Stimulated activated naive B cell treated with anti-CD40 and anti-IgM and Interleukin-4, amounts not matched to agents 10 μg/mL and 1 μg/mL and 100 μg/mL, for 72 hours (primary cell): ENCODE results near the gene KRT15.

ENCODE experiments used
- ATAC-seq, 2 donors: fragments of 150-1000 bp; cut with Tn5 transposase; replicated peaks; 2 replicates each; pipeline ENCODE4 v1.10.0; 2021; ENCODE audit warnings: moderate library complexity in 1 of 2
- DNase-seq: peaks from one replicate; pipeline ENCODE4 v3.0.0; 2021
- H3K27ac Mint-ChIP-seq: one replicate; pipeline ENCODE4 v1.8.0; 2022; ENCODE audit warnings: mild to moderate bottlenecking, mixed read lengths
- H3K27me3 Mint-ChIP-seq, 2 donors: one replicate each; pipeline ENCODE4 v1.8.0; 2022; ENCODE audit warnings: mixed read lengths in 2 of 2
- H3K36me3 Mint-ChIP-seq, 2 donors: one replicate each; pipeline ENCODE4 v1.8.0; 2022; ENCODE audit warnings: mixed read lengths in 2 of 2, mild to moderate bottlenecking in 1 of 2
- H3K4me1 Mint-ChIP-seq, 2 donors: one replicate each; pipeline ENCODE4 v1.8.0; 2022; ENCODE audit warnings: mixed read lengths in 2 of 2, mild to moderate bottlenecking in 1 of 2
- H3K4me3 Mint-ChIP-seq, 2 donors: one replicate each; pipeline ENCODE4 v1.8.0; 2022; ENCODE audit warnings: mild to moderate bottlenecking in 2 of 2, mixed read lengths in 2 of 2, moderate library complexity in 1 of 2
- H3K9me3 Mint-ChIP-seq, 2 donors: one replicate each; pipeline ENCODE4 v1.8.0; 2022; ENCODE audit warnings: mixed read lengths in 2 of 2, mild to moderate bottlenecking in 1 of 2

KRT15 gene

GRCh38 chr17:41518789-41519449 lies at the start of gene KRT15:
Gene KRT15, minus strand, starts transcription at chr17:41518890. Its CDS starts 63 bp downstream, at chr17:41518827.
- Mint-ChIP-seq H3K27ac (no peak within 1 kb of the TSS), H3K4me1 (no peaks in the 10 kb centered on the region), H3K9me3 (no peaks in the 10 kb centered on the region), H3K27me3 (peaks cover 24 to 65% of the 10 kb centered on the region in 2 donors), H3K4me3 (no peak within 1 kb of the TSS), H3K36me3 (no peaks in the 10 kb centered on the region)
- ATAC-seq (no peak), DNase-seq (no peak)

GRCh38 chr17:41567317-41567716 lies 48.6 kb upstream of the KRT15 start:
- Mint-ChIP-seq H3K4me1 (peaks cover 0 to 9% of the 10 kb centered on the region in 2 donors), H3K36me3 (peaks cover 0 to 6% of the 10 kb centered on the region in 2 donors), H3K4me3 (no peak overlapping the region), H3K9me3 (peaks cover 8 to 10% of the 10 kb centered on the region in 2 donors), H3K27me3 (peaks cover 23 to 30% of the 10 kb centered on the region in 2 donors), H3K27ac (no peak overlapping the region)
- ATAC-seq (no peak), DNase-seq (no peak)

- peaks cover 0 to 6% of the 10 kb centered on the region in 2 donors for H3K36me3 Mint-ChIP-seq
- peaks cover 0 to 9% of the 10 kb centered on the region in 2 donors for H3K4me1 Mint-ChIP-seq
- H3K27ac Mint-ChIP-seq: peak overlapping the region; percentile 42
- H3K4me3 Mint-ChIP-seq: no peak overlapping the region
- H3K27me3 Mint-ChIP-seq: peaks cover 20 to 25% of the 10 kb centered on the region in 2 donors
- DNase-seq (no peak), ATAC-seq (no peak)
- H3K9me3 Mint-ChIP-seq: peaks cover 8 to 10% of the 10 kb centered on the region in 2 donors
Observed at GRCh38 chr17:41565338-41565737, 46.6 kb upstream of the KRT15 start.

GRCh38 chr17:41563607-41564170 lies 45.0 kb upstream of the KRT15 start:
- no peak overlapping the region for H3K27ac Mint-ChIP-seq
- peaks cover 19 to 35% of the 10 kb centered on the region in 2 donors for H3K27me3 Mint-ChIP-seq
- ATAC-seq (no peak), DNase-seq (no peak)
- H3K4me1 Mint-ChIP-seq: peaks cover 0 to 9% of the 10 kb centered on the region in 2 donors
- peaks cover 0 to 6% of the 10 kb centered on the region in 2 donors for H3K36me3 Mint-ChIP-seq
- H3K9me3 Mint-ChIP-seq: peaks cover 8% of the 10 kb centered on the region in 2 donors
- H3K4me3 Mint-ChIP-seq: no peak overlapping the region

GRCh38 chr17:41561554-41561953 lies 42.9 kb upstream of the KRT15 start:
- H3K4me1 Mint-ChIP-seq: peaks cover 0 to 3% of the 10 kb centered on the region in 2 donors
- H3K27me3 Mint-ChIP-seq: peaks cover 29 to 56% of the 10 kb centered on the region in 2 donors
- no peaks in the 10 kb centered on the region for H3K9me3 Mint-ChIP-seq

GRCh38 chr17:41559548-41559947 lies 40.9 kb upstream of the KRT15 start:
- Mint-ChIP-seq H3K27ac (no peak overlapping the region), H3K27me3 (peaks cover 45 to 64% of the 10 kb centered on the region in 2 donors), H3K4me1 (no peaks in the 10 kb centered on the region), H3K36me3 (no peaks in the 10 kb centered on the region), H3K9me3 (no peaks in the 10 kb centered on the region), H3K4me3 (no peak overlapping the region)
- ATAC-seq (no peak), DNase-seq (no peak)

More at GRCh38 chr17:41561554-41561953, 42.9 kb upstream of the KRT15 start:
- no peak overlapping the region for H3K27ac Mint-ChIP-seq
- DNase-seq (no peak), ATAC-seq (no peak)
- H3K36me3 Mint-ChIP-seq: no peaks in the 10 kb centered on the region
- no peak overlapping the region for H3K4me3 Mint-ChIP-seq

GRCh38 chr17:41556931-41557330 lies 38.2 kb upstream of the KRT15 start:
- Mint-ChIP-seq H3K27ac (no peak overlapping the region), H3K4me1 (no peaks in the 10 kb centered on the region), H3K36me3 (no peaks in the 10 kb centered on the region), H3K9me3 (no peaks in the 10 kb centered on the region), H3K27me3 (peaks cover 63 to 73% of the 10 kb centered on the region in 2 donors), H3K4me3 (no peak overlapping the region)
- ATAC-seq (no peak), DNase-seq (no peak)

- Mint-ChIP-seq H3K9me3 (no peaks in the 10 kb centered on the region), H3K4me1 (no peaks in the 10 kb centered on the region), H3K36me3 (no peaks in the 10 kb centered on the region), H3K4me3 (no peak overlapping the region), H3K27ac (no peak overlapping the region), H3K27me3 (peaks cover 66 to 73% of the 10 kb centered on the region in 2 donors)
- DNase-seq (no peak), ATAC-seq (no peak)
Observed at GRCh38 chr17:41556306-41556705, 37.6 kb upstream of the KRT15 start.

GRCh38 chr17:41555105-41555887 lies 36.6 kb upstream of the KRT15 start:
- DNase-seq: no peak
- Mint-ChIP-seq H3K27me3 (peaks cover 60 to 67% of the 10 kb centered on the region in 2 donors), H3K4me1 (no peaks in the 10 kb centered on the region), H3K27ac (no peak overlapping the region), H3K9me3 (no peaks in the 10 kb centered on the region), H3K36me3 (no peaks in the 10 kb centered on the region), H3K4me3 (no peak overlapping the region)
- ATAC-seq: no peak

- no peak overlapping the region for H3K4me3 Mint-ChIP-seq
- no peak overlapping the region for H3K27ac Mint-ChIP-seq
- no peaks in the 10 kb centered on the region for H3K36me3 Mint-ChIP-seq
- H3K9me3 Mint-ChIP-seq: no peaks in the 10 kb centered on the region
- peaks cover 3 to 5% of the 10 kb centered on the region in 2 donors for H3K4me1 Mint-ChIP-seq
- DNase-seq (no peak), ATAC-seq (no peak)
- H3K27me3 Mint-ChIP-seq: peaks cover 57 to 65% of the 10 kb centered on the region in 2 donors
Observed at GRCh38 chr17:41553987-41554680, 35.4 kb upstream of the KRT15 start.

GRCh38 chr17:41553176-41553575 lies 34.5 kb upstream of the KRT15 start:
- Mint-ChIP-seq H3K36me3 (no peaks in the 10 kb centered on the region), H3K27me3 (peaks cover 54 to 62% of the 10 kb centered on the region in 2 donors), H3K27ac (no peak overlapping the region), H3K9me3 (no peaks in the 10 kb centered on the region), H3K4me3 (no peak overlapping the region), H3K4me1 (peaks cover 11 to 14% of the 10 kb centered on the region in 2 donors)
- ATAC-seq (no peak), DNase-seq (no peak)

- H3K9me3 Mint-ChIP-seq: peaks cover under 1% of the 10 kb centered on the region in 2 donors
- DNase-seq (no peak), ATAC-seq (no peak)
- peaks cover 0 to 1% of the 10 kb centered on the region in 2 donors for H3K36me3 Mint-ChIP-seq
- peaks cover 18 to 21% of the 10 kb centered on the region in 2 donors for H3K4me1 Mint-ChIP-seq
- no peak overlapping the region for H3K4me3 Mint-ChIP-seq
- peaks cover 59 to 62% of the 10 kb centered on the region in 2 donors for H3K27me3 Mint-ChIP-seq
- no peak overlapping the region for H3K27ac Mint-ChIP-seq
Observed at GRCh38 chr17:41552455-41552854, 33.8 kb upstream of the KRT15 start.

GRCh38 chr17:41551365-41551764 lies 32.7 kb upstream of the KRT15 start:
- Mint-ChIP-seq H3K9me3 (peaks cover 9 to 10% of the 10 kb centered on the region in 2 donors), H3K27ac (no peak overlapping the region), H3K36me3 (peaks cover 6 to 9% of the 10 kb centered on the region in 2 donors), H3K27me3 (peaks cover 62 to 64% of the 10 kb centered on the region in 2 donors), H3K4me1 (peaks cover 20 to 24% of the 10 kb centered on the region in 2 donors), H3K4me3 (no peak overlapping the region)
- ATAC-seq (no peak), DNase-seq (no peak)

- DNase-seq (no peak), ATAC-seq (no peak)
- peaks cover 10 to 11% of the 10 kb centered on the region in 2 donors for H3K9me3 Mint-ChIP-seq
- peaks cover 55 to 68% of the 10 kb centered on the region in 2 donors for H3K27me3 Mint-ChIP-seq
- H3K4me3 Mint-ChIP-seq: no peak overlapping the region
- H3K4me1 Mint-ChIP-seq: peaks cover 20 to 24% of the 10 kb centered on the region in 2 donors
- H3K36me3 Mint-ChIP-seq: peaks cover 6 to 10% of the 10 kb centered on the region in 2 donors
- H3K27ac Mint-ChIP-seq: no peak overlapping the region
Observed at GRCh38 chr17:41549596-41550039, 30.9 kb upstream of the KRT15 start.
